CD1c-positive myeloid dendritic cell (primary cell): ENCODE measurements around the gene ACP1.
"Not testable (repeated sequence)": the region's sequence is repeated elsewhere in the genome, so short reads cannot be mapped to it uniquely, and the experiment has no call there.

ENCODE experiments used
- DNase-seq: peaks from one replicate; pipeline ENCODE4 v3.0.0-alpha.2; 2016; ENCODE audit errors: extremely low spot score

Gene ACP1

DNA sequence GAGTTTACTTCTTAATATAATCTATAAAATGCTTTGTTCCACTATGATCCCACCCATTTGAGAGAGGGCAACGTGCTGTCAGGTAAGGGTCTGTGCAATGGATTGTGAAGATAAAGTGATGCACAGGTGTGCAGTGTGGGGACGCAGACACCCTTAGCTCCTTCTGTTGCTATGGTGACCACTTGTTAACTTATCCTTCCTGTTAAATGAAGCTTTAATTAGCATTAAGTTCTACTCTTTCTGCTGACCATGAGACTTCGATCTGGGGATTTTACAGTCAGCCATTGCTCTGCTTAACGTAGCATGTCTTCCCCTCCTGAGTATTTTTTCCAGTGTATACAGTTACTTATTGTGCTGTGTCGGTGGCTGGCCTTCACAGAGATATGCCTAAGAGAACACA lies 46.2 kb downstream of the ACP1 start:
- no peak for DNase-seq

DNA sequence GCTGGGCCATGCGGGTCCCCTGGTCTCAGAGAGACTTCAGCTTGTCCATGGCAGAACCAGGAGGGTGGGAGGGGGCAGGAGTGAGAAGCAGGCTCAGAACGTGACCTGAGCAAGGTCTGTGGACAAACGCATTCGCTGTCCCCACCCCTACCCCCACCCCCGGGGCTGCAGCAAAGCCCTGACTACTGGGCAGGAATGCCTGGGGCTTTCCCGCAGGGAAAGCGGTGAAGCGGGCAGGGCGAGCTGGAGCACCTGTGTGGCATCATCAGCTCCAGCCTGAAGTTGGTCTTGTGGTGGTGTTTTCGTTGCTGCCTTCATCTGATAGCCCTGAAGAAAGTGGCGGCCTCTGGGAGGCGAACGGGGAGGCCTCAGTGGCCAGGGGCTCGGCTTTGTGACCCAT lies 49.2 kb downstream of the ACP1 start:
- DNase-seq = no peak

GRCh38 chr2:314561-315336 lies 50.0 kb downstream of the ACP1 start:
- DNase-seq = no peak

GRCh38 chr2:315925-316324 lies 51.2 kb downstream of the ACP1 start:
- DNase-seq = not testable (repeated sequence)

GRCh38 chr2:316381-316780 lies 51.6 kb downstream of the ACP1 start:
- DNase-seq = no peak

DNA sequence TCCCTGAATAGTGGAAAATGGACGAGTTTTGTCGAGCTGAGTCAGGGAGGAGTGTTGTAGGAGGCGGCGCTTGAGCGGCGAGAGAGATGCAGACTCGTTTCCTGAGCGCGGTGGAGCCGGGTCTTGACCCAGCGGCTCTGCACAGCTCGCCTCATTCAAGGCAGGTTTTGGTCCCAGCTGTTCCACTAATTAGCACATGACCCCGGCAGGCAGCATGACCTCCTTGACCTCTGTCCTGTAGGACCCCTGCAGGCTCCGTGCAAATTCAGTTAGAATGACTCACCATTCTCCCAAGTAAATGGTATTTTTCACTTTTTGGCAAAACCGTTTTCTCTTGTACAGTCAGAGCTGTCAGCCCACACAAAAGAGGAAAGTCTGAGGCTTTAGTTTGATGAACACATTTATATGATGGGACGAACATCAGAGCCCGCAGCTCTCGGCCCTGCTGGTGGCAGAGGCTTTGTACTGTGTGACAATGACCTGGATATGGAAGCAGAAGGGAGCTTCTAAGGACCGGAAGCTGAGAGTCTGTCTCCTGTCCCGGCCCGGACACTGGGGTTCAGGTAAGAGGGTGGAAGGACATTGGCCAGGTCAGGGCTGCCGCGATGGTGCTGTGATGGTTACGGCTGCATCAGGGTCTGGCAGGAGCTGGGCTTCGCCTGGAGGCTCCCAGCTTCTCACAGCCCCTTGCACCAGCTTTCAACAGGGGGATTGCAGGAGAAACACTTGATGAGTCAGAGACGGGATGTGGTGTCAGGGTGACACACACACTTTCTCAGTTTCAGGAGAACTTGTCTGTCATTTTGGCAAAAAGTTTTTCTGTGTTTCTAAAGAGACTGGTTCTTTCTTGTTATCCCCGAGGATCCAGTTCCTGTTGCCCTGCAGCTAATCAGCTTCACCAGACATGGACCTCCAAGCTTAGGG lies 53.0 kb downstream of the ACP1 start:
- no peak for DNase-seq

DNA sequence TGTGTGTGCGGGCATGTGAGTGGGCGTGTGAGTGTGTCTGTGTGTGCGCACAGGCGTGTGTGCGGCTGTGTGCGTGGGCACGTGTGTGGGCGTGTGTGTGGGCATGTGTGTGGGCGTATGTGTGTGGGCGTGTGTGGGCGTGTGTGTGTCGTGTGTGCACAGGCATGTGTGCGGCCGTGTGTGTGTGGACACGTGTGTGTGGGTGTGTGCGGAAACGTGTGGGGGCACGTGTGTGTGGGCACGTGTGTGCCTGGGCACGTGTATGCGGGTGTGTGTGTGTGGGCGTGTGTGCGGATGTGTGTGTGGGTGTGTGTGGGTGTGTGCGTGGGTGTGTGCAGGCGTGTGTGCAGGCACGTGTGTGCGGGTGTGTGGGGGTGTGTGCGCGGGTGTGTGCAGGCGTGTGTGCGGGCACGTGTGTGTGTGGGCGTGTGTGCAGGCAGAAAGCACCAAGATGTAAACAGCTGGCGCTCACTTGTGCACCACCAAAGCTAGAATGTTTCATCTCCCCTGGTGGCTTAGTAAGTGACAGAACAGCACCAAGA lies 54.4 kb downstream of the ACP1 start:
- no peak for DNase-seq

- no peak for DNase-seq
Measured at GRCh38 chr2:320561-320960, 55.8 kb downstream of the ACP1 start.

DNA sequence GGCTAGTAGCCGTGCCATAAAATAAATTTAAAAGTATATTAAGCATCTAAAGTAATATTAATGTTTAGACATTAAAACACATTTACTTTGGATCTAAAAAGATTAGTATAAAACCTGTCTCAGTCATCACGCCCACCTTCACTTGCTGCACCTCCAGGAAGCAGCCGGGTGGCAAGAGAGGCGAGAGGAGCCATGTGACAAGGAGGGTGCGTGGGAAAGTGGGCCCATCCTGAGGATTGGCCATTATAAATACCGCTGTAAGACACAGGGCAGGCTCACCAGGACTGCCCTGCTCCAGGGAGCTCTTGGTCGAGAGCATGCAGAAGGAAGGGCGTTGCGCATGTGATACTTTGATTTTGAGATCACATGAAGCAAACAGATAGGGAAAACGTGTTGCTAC lies 57.6 kb downstream of the ACP1 start:
- DNase-seq = no peak

- no peak for DNase-seq
Measured at GRCh38 chr2:323035-323434, 58.3 kb downstream of the ACP1 start.
